Activated CD8-positive, alpha-beta T cell treated with anti-CD3 and anti-CD28 coated beads for 36 hours (primary cell): Measurements from ENCODE around the gene TCF23. TPM values are rescaled to one million over a fixed set of nuclear protein-coding genes. Genes with fewer than 3 reads are reported as not detected.

Experiments
- ATAC-seq: fragments of 200-7000 bp; cut with Tn5 transposase; one replicate; pipeline ENCODE4 v1.10.0; 2021; ENCODE audit warnings: mild to moderate bottlenecking, moderate library complexity
- CTCF ChIA-PET: fragments of 350-600 bp; sonication (Branson Sonifier 250); formaldehyde crosslinking; loops from one replicate; lab custom pipeline; 2021; ENCODE audit warnings: antibody characterized with exemption; lab: Charles Lee
- POLR2A ChIA-PET: fragments of 350-600 bp; sonication (Branson Sonifier 250); formaldehyde crosslinking; loops from one replicate; lab custom pipeline; 2021; ENCODE audit warnings: antibody characterized with exemption; lab: Charles Lee
- DNase-seq: peaks from one replicate; pipeline ENCODE4 v3.0.0-alpha.2; 2020
- H3K27ac Mint-ChIP-seq: one replicate; pipeline ENCODE4 v1.8.0; 2021; ENCODE audit warnings: mild to moderate bottlenecking, mixed read lengths
- H3K27me3 Mint-ChIP-seq: one replicate; pipeline ENCODE4 v1.8.0; 2021; ENCODE audit warnings: mixed read lengths
- H3K36me3 Mint-ChIP-seq: one replicate; pipeline ENCODE4 v1.8.0; 2021; ENCODE audit warnings: low read depth, mixed read lengths
- H3K4me1 Mint-ChIP-seq: one replicate; pipeline ENCODE4 v1.8.0; 2021; ENCODE audit warnings: low read depth, mixed read lengths
- H3K4me3 Mint-ChIP-seq: one replicate; pipeline ENCODE4 v1.8.0; 2021; ENCODE audit warnings: mild to moderate bottlenecking, moderate library complexity, mixed read lengths
- H3K9me3 Mint-ChIP-seq: one replicate; pipeline ENCODE4 v1.8.0; 2021; ENCODE audit warnings: mixed read lengths
- CTCF ChIP-seq: fragments of 200-600 bp; IDR thresholded peaks from one replicate; pipeline ENCODE4 v1.8.0; 2022; ENCODE audit warnings: antibody characterized with exemption, mild to moderate bottlenecking
- intact Hi-C: fragments of 100-400 bp; cut with micrococcal nuclease; formaldehyde crosslinking; loops from one replicate; pipeline ENCODE4 v1.10.0; 2022
- total RNA-seq, 2 experiments: library from RNA; stranded (reverse); gene quantifications; one replicate each; pipeline ENCODE4 v1.2.3, GENCODE V29; 2021

Gene TCF23
- total RNA-seq, 2 experiments from 2014 or later: not detected

GRCh38 chr2:27122791-27123190 is 26.0 kb upstream of the TCF23 start:
- DNase-seq (no peak), ATAC-seq (no peak)
- CTCF ChIA-PET: interaction anchor here (1.1 to 2.3 kb wide), 4 partner anchors 68 to 277 kb away, joined by 3 to 8 read pairs (median 5); partner anchors contain the start of genes ATRAID and SLC5A6
- Mint-ChIP-seq H3K27ac (no peak overlapping the region), H3K9me3 (no peaks in the 10 kb centered on the region), H3K4me3 (peak overlapping the region; percentile 73), H3K36me3 (no peaks in the 10 kb centered on the region), H3K4me1 (peaks cover 18% of the 10 kb centered on the region), H3K27me3 (peaks cover 17% of the 10 kb centered on the region)
- no peak for TF ChIP-seq CTCF
- intact Hi-C loops: no loop called here
- POLR2A ChIA-PET: interaction anchor here (0.8 to 3.8 kb wide), 2 partner anchors 10 to 89 kb away, joined by 5 to 28 read pairs; partner anchors contain the start of genes ATRAID, PREB and SLC5A6

- TF ChIP-seq CTCF: no peak
- DNase-seq (peak; percentile 58), ATAC-seq (peak; percentile 79)
- POLR2A ChIA-PET: interaction anchor here (0.6 to 3.8 kb wide), 5 partner anchors 10 to 88 kb away, joined by 3 to 28 read pairs (median 3); partner anchors contain the start of genes ATRAID, PREB and SLC5A6
- H3K36me3 Mint-ChIP-seq: no peaks in the 10 kb centered on the region
- intact Hi-C loops: no loop called here
- peaks cover 12% of the 10 kb centered on the region for H3K27me3 Mint-ChIP-seq
- CTCF ChIA-PET: interaction anchor here (0.8 to 2.3 kb wide), 9 partner anchors 9 to 277 kb away, joined by 3 to 10 read pairs (median 5); partner anchors contain the start of genes ATRAID and SLC5A6
- H3K4me1 Mint-ChIP-seq: peaks cover 14% of the 10 kb centered on the region
- peak within 1 kb of the TSS; percentile 72 for H3K27ac Mint-ChIP-seq
- no peaks in the 10 kb centered on the region for H3K9me3 Mint-ChIP-seq
- H3K4me3 Mint-ChIP-seq: peak within 1 kb of the TSS; percentile 73
Observed at GRCh38 chr2:27123302-27124150, 25.3 kb upstream of the TCF23 start, which contains the start of gene ABHD1. ABHD1 (plus strand) TSS chr2:27123815; CDS start chr2:27123949, 134 bp downstream.

GRCh38 chr2:27125104-27125503 is 23.7 kb upstream of the TCF23 start:
- CTCF ChIA-PET: interaction anchor here (1.4 to 2.2 kb wide), 4 partner anchors 8 to 155 kb away, joined by 5 to 10 read pairs (median 7); no protein-coding TSS in a partner anchor
- ATAC-seq: no peak
- no peak for DNase-seq
- POLR2A ChIA-PET: interaction anchor here (1.6 to 3.8 kb wide), 2 partner anchors 8 to 28 kb away, joined by 3 to 28 read pairs; partner anchors contain the start of gene PREB
- H3K27me3 Mint-ChIP-seq: peaks cover 1% of the 10 kb centered on the region
- peaks cover 9% of the 10 kb centered on the region for H3K4me1 Mint-ChIP-seq
- intact Hi-C loops: no loop called here
- no peak overlapping the region for H3K27ac Mint-ChIP-seq
- no peak for TF ChIP-seq CTCF
- no peak overlapping the region for H3K4me3 Mint-ChIP-seq
- H3K36me3 Mint-ChIP-seq: peaks cover 5% of the 10 kb centered on the region
- H3K9me3 Mint-ChIP-seq: no peaks in the 10 kb centered on the region

- no peaks in the 10 kb centered on the region for H3K27me3 Mint-ChIP-seq
- H3K4me3 Mint-ChIP-seq: no peak overlapping the region
- POLR2A ChIA-PET: interaction anchor here (0.5 kb wide), 1 partner anchor 92 kb away, joined by 3 read pairs; no protein-coding TSS in a partner anchor
- intact Hi-C loops: no loop called here
- H3K36me3 Mint-ChIP-seq: peaks cover 9% of the 10 kb centered on the region
- DNase-seq: no peak
- no peak for ATAC-seq
- no peaks in the 10 kb centered on the region for H3K9me3 Mint-ChIP-seq
- no peak overlapping the region for H3K27ac Mint-ChIP-seq
- TF ChIP-seq CTCF: no peak
- CTCF ChIA-PET: interaction anchor here (1.3 kb wide), 1 partner anchor 176 kb away, joined by 3 read pairs; no protein-coding TSS in a partner anchor
- peaks cover 9% of the 10 kb centered on the region for H3K4me1 Mint-ChIP-seq
Observed at GRCh38 chr2:27126252-27126710, 22.5 kb upstream of the TCF23 start.
